Neural cell (in vitro differentiated cells): Measurements from ENCODE around the gene ALDH5A1. TPM values are rescaled to one million over a fixed set of nuclear protein-coding genes. Genes with fewer than 3 reads are reported as not detected.

ENCODE experiments used
- H2AFZ ChIP-seq: fragments of 200-600, 300-800 bp; sonication (generic), shearing (Covaris generic); 2 replicates; pipeline ENCODE4 v1.6.0; 2014; ENCODE audit warnings: low read depth, mild to moderate bottlenecking, antibody characterized with exemption, low read length, moderate library complexity
- H3F3A ChIP-seq: fragments of 200-600 bp; shearing (Covaris generic); 2 replicates; pipeline ENCODE4 v1.6.1; 2016; ENCODE audit warnings: mild to moderate bottlenecking, moderate library complexity, mixed read lengths, antibody characterized with exemption, low read length; ENCODE audit not compliant: insufficient read depth, poor library complexity, severe bottlenecking
- H3K27ac ChIP-seq: fragments of 200-600, 300-800 bp; sonication (generic), shearing (Covaris generic); 2 replicates; pipeline ENCODE4 v1.5.1; 2014; ENCODE audit warnings: mild to moderate bottlenecking, low read length, moderate library complexity
- H3K27me3 ChIP-seq: fragments of 300-800, 200-600 bp; sonication (generic), shearing (Covaris generic); 2 replicates; pipeline ENCODE4 v1.6.0; 2014; ENCODE audit warnings: mild to moderate bottlenecking, low read depth, low read length, moderate library complexity; ENCODE audit not compliant: insufficient read depth
- H3K36me3 ChIP-seq: fragments of 300-800, 200-600 bp; sonication (generic), shearing (Covaris generic); 2 replicates; pipeline ENCODE4 v1.5.1; 2014; ENCODE audit warnings: mild to moderate bottlenecking, antibody characterized with exemption, low read length, moderate library complexity; ENCODE audit not compliant: insufficient read depth
- H3K4me2 ChIP-seq: fragments of 300-800, 200-600 bp; sonication (generic), shearing (Covaris generic); 2 replicates; pipeline ENCODE4 v1.6.0; 2014; ENCODE audit warnings: mild to moderate bottlenecking, low read length
- H3K4me3 ChIP-seq: fragments of 300-800, 200-600 bp; sonication (generic), shearing (Covaris generic); 2 replicates; pipeline ENCODE4 v1.5.1; 2014; ENCODE audit warnings: mild to moderate bottlenecking, low read length, moderate library complexity
- H3K79me2 ChIP-seq: fragments of 200-600 bp; shearing (Covaris generic); replicated peaks from 2 replicates; pipeline ENCODE4 v1.6.0; 2014; ENCODE audit warnings: mild to moderate bottlenecking, low read length, moderate library complexity; ENCODE audit not compliant: insufficient read depth
- H3K9ac ChIP-seq: fragments of 300-800, 200-600 bp; sonication (generic), shearing (Covaris generic); 2 replicates; pipeline ENCODE4 v1.6.1; 2016; ENCODE audit warnings: mild to moderate bottlenecking, low read length, mixed read lengths
- H3K9me2 ChIP-seq: fragments of 200-600 bp; shearing (Covaris generic); 2 replicates; pipeline ENCODE4 v1.6.1; 2016; ENCODE audit warnings: mild to moderate bottlenecking, low read length, mixed read lengths; ENCODE audit not compliant: insufficient read depth
- H3K9me3 ChIP-seq: fragments of 200-600, 300-800 bp; sonication (generic), shearing (Covaris generic); 2 replicates; pipeline ENCODE4 v1.6.1; 2016; ENCODE audit warnings: mild to moderate bottlenecking, mixed run types, low read length, moderate library complexity, mixed read lengths
- H4K20me1 ChIP-seq: fragments of 200-600 bp; shearing (Covaris generic); 2 replicates; pipeline ENCODE4 v1.6.1; 2016; ENCODE audit warnings: mild to moderate bottlenecking, mixed run types; ENCODE audit not compliant: insufficient read depth
- CTCF ChIP-seq: fragments of 450-650 bp; IDR thresholded peaks from 2 replicates; pipeline ENCODE4 v1.5.1; 2014; ENCODE audit warnings: antibody characterized with exemption, mild to moderate bottlenecking, moderate library complexity; ENCODE audit not compliant: poor library complexity, severe bottlenecking
- EP300 ChIP-seq: fragments of 450-650 bp; conservative IDR thresholded peaks from 2 replicates; pipeline ENCODE4 v1.6.1; 2014; ENCODE audit warnings: antibody characterized with exemption, mild to moderate bottlenecking, moderate library complexity; ENCODE audit not compliant: poor library complexity, severe bottlenecking
- EZH2 ChIP-seq: fragments of 200-600, 300-800 bp; shearing (Covaris generic), sonication (generic); IDR thresholded peaks from 2 replicates; pipeline ENCODE4 v1.6.1; 2014; ENCODE audit warnings: antibody characterized with exemption, low read length, borderline replicate concordance, mild to moderate bottlenecking; ENCODE audit not compliant: insufficient read depth, poor library complexity, severe bottlenecking
- POLR2AphosphoS5 ChIP-seq: IDR thresholded peaks from 2 replicates; pipeline ENCODE4 v1.6.1; 2012
- RAD21 ChIP-seq: fragments of 450-650 bp; conservative IDR thresholded peaks from 2 replicates; pipeline ENCODE4 v1.6.1; 2014; ENCODE audit warnings: antibody characterized with exemption, mild to moderate bottlenecking, moderate library complexity
- REST ChIP-seq: IDR thresholded peaks from 2 replicates; pipeline ENCODE4 v1.6.1; 2012; ENCODE audit warnings: borderline replicate concordance
- SMC3 ChIP-seq: fragments of 450-650 bp; conservative IDR thresholded peaks from 2 replicates; pipeline ENCODE4 v1.6.1; 2014; ENCODE audit warnings: antibody characterized with exemption, mild to moderate bottlenecking, moderate library complexity; ENCODE audit not compliant: poor library complexity
- TAF1 ChIP-seq: IDR thresholded peaks from 2 replicates; pipeline ENCODE4 v1.6.1; 2012; ENCODE audit warnings: low read depth
- polyA plus RNA-seq: library from polyadenylated mRNA; depleted of rRNA; stranded (reverse); fragments of >200 nt; gene quantifications from 2 replicates; pipeline ENCODE4 v1.2.3, GENCODE V29; 2014

Gene ALDH5A1
- polyA plus RNA-seq, 1 donor from 2014 or later, result 36.3 TPM

- no peaks in the 10 kb centered on the region for H3K9me3 ChIP-seq
- no peak overlapping the region for H2AFZ ChIP-seq
- no peaks in the 10 kb centered on the region for H4K20me1 ChIP-seq
- TF ChIP-seq SMC3, result no peak
- no peak for TF ChIP-seq REST
- TF ChIP-seq POLR2AphosphoS5, result no peak
- no peak for TF ChIP-seq RAD21
- TF ChIP-seq TAF1, result no peak
- TF ChIP-seq EP300, result no peak
- no peak for TF ChIP-seq CTCF
- TF ChIP-seq EZH2, result no peak
- H3K79me2 ChIP-seq, result no peaks in the 10 kb centered on the region
- peak overlapping the region; percentile 14 for H3K4me2 ChIP-seq
- no peaks in the 10 kb centered on the region for H3K9me2 ChIP-seq
- H3F3A ChIP-seq, result peaks cover 4% of the 10 kb centered on the region
- no peaks in the 10 kb centered on the region for H3K36me3 ChIP-seq
- H3K27me3 ChIP-seq, result no peaks in the 10 kb centered on the region
- H3K9ac ChIP-seq, result no peak overlapping the region
- peak overlapping the region; percentile 60 for H3K27ac ChIP-seq
- H3K4me3 ChIP-seq, result peak overlapping the region; percentile 44
These were observed 89.6 kb downstream of the ALDH5A1 start for GRCh38 chr6:24584382-24584720.

Other genes with a start within 250 kb of the ALDH5A1 start
- gene DCDC2, start 136.9 kb upstream of the ALDH5A1 start, polyA plus RNA-seq, result 0.06 and 0.57 TPM in 2 replicates
- gene MRS2, start 92.0 kb upstream of the ALDH5A1 start, polyA plus RNA-seq, result 37.7 and 47.9 TPM in 2 replicates
- 11.0 and 14.3 TPM in 2 replicates for gene GPLD1, start 5.4 kb upstream of the ALDH5A1 start, polyA plus RNA-seq
- gene KIAA0319, start 151.2 kb downstream of the ALDH5A1 start, polyA plus RNA-seq, result 8.3 and 8.5 TPM in 2 replicates
- 49.0 and 53.4 TPM in 2 replicates for gene TDP2, start 171.9 kb downstream of the ALDH5A1 start, polyA plus RNA-seq
- 9.9 and 14.2 TPM in 2 replicates for gene ACOT13, start 172.1 kb downstream of the ALDH5A1 start, polyA plus RNA-seq
- 105 and 107 TPM in 2 replicates for gene C6orf62, start 224.2 kb downstream of the ALDH5A1 start, polyA plus RNA-seq